NCI-H82 treated with DMSO at 0.1 percent for 48 hours (cell line): Measurements from ENCODE around the gene ITGA3.

Experiments
- DNase-seq: peaks from one replicate; lab custom pipeline; 2025; ENCODE audit not compliant: unreplicated experiment; lab: John Stamatoyannopoulos, UW

Gene ITGA3

DNA sequence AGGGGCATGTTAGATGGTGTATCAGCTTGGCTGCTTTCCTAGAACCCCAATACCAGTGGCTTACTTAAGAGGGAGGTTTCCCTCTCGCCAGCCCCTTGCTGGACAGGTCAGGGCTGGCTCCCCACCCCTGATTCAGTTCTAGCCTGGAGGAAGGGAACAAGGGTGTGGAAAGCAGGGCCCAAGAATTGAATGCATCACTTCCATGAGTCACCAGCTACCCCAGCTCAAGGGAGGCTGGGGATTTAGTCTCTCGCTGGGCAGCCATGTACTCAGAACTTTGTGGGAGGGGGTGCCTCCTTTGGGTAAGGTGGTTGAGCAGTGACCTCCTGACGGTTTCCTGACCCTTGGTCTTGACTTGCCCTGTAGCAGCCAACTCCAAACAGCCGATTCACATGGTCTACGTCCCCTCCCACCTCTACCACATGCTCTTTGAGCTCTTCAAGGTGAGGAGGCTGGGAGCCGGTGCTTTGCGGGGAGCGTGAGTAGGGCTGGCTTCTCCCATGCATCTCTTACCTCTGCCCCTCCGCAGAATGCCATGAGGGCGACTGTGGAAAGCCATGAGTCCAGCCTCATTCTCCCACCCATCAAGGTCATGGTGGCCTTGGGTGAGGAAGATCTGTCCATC is 52.0 kb downstream of the ITGA3 start:
- no peak for DNase-seq

DNA sequence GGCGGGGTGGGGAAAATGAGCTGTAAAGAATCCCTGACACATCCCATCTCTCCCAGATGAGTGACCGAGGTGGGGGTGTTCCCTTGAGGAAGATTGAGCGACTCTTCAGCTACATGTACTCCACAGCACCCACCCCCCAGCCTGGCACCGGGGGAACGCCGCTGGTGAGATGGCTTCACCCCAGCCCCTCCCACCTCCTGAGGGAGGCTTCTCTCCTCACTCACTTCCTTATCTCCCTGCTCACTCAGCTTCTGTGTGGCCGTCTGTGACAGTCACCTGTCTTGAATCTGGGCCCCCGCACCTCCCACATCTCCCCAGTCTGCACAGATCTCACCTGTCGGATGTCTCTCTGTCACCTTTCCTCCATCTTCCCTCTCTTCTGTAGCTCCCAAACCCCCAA is 52.6 kb downstream of the ITGA3 start:
- no peak for DNase-seq

DNA sequence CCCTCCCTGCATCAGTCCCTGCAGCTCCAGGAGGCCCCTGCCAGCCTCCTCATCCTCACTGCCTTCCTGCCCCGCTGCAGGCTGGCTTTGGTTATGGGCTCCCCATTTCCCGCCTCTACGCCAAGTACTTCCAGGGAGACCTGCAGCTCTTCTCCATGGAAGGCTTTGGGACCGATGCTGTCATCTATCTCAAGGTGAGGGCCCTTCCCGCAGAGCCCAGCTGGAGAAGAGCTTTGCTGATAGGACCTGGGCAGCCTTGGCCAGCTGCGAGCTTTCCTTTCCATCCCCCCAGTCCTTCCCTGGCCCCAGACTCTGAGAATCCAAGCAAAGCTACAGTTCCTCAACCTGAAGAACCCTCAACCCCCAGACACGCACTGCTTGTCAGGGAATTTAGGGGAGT is 53.3 kb downstream of the ITGA3 start:
- no peak for DNase-seq

DNA sequence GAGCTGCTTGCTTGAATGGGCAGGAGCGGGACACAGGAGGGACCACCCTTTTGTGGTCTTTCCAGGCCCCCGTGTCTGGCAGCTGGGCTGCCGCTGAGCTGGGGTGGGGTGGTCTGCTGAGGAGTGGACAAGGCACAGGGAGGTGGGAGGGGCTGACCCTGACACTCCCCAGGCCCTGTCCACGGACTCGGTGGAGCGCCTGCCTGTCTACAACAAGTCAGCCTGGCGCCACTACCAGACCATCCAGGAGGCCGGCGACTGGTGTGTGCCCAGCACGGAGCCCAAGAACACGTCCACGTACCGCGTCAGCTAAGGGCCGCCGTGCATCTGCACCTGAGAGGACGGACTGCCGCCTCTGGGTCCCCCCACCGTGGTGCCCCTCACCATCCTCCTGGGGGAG is 53.9 kb downstream of the ITGA3 start:
- no peak for DNase-seq

DNA sequence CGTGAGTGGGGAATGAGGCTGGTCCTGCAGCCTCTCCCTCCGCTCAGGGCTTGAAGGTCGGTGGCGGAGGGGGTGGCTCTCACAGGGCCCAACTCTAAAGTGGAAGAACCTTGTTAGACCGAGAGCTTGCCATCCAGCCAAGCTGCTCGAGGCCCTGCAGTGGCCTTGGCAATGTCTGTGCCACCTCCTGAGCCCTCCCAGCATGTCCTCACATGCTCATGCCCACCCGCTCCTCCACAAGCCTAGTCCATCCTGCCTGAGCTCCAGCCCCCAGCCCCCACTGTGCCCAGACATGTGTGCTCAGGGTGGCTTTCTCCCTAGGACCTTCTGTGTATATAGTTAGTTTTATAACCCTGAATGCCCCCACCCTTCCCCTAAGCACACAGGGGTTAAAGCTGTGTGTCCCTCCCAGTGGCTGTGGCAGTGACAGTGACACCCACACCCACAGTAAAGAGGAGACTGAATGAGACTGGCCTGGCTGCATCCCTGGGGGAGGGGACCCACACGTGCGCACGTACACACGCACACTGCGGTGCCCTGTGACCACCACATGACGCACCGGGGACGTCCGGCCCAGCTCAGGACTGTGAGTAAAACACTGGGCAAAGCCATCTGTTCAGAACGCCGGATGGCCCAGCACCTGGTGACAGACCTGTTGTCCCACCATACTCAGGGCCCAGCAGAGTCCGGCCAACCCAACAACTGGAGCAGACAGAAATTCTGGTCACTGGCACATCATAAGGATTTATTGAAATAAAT is 54.9 kb downstream of the ITGA3 start:
- DNase-seq, result no peak

DNA sequence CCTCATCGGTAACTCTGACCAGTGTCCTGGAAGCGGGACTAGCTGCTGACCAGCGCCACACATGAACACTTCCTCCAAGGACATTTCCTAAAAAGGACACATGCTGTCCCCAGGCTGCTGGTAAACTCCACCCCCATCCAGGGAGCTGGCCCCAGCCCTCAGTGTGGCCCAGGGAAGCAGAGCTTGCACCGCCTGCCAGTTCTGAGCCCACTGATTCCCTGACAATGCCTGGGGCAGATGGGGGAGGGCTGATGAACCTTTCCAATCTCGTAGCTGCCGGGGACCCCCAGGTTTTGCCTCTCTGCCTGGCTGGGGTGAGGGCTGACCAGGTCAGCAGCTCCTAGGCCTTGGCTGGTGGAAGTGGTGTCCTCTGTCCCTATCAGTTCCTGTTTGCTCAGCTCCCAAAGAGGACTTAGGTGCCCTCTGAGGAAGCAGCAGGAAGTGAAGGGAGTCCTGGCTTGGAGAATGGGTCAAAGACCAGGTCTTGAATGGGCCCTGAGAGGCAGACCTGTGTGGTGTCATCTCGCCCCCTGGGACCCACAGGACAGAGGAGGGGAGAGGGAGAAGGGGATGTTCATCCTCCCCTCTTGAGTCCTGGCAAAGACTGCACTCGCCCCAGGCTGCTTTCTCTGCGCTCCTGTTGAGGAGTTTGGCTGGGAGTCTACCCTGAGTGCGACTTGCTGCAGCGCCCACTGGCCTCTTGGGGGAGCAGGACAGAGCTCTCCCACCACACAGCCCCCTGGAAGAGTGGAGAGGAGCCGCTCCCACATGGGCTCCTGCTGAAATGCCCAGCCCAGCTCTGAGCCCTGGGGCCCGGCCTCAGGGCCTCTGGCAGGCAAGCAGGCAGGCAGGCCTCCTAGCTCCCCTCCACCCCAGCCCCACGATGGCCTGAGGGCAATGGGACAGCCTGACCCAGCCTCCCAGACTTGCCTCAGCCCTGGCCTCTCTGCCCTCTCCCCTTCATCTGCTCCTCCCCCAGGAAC is 56.1 kb downstream of the ITGA3 start:
- DNase-seq, result no peak

DNA sequence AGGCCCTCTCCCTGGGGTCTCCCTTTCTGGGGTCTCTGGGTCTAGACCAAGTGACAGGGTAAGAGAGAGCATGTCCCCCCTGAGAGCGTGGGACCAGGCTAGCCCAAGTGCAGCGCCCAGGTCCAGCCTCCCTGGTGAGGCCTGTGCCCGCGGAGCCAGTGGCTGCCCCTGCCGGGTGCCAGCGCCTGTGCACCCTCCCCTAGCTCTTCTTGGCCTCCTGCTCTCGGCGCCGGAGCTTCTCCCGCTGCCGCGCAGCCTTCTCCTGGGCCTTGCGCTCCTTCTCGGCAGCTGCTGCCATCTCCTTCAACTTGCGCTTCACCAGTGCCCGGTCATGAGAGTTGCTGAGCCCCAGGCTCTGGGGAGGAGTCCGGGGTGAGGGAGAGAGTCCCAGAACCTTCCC is 56.8 kb downstream of the ITGA3 start:
- DNase-seq, result no peak

DNA sequence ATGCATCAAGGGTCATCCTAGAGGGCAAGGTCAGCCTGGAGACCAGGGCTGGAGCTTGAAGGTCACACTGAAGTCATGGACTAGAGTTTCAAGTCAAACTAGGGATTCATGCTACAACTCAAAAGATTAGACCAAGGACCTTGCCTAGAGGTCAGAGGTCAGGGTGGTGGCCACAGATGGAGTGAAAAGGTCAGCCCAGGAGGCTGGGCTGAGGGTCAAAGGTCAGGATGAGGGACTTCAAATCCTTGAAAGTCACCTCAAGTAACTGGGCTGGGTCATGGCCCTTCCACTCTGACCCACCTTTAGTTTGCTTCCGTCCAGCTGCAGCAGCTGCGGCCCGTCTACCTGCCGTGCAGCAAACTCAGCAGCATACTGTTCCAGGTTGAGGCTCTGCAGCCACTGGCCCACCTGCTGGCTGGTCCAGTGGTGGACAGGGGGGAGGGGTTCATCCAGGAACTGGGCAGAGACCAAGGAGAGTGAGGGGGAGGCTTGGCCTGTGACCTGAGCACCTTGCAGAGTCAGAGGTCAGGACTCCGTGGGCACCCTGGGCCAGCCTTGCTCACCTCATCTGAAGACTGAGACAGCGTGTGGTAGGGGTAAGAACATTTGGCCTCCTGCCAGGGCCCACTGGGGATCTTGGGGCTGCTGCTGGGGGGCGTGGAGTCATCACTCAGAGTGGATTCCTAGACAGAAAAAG is 57.9 kb downstream of the ITGA3 start:
- no peak for DNase-seq

DNA sequence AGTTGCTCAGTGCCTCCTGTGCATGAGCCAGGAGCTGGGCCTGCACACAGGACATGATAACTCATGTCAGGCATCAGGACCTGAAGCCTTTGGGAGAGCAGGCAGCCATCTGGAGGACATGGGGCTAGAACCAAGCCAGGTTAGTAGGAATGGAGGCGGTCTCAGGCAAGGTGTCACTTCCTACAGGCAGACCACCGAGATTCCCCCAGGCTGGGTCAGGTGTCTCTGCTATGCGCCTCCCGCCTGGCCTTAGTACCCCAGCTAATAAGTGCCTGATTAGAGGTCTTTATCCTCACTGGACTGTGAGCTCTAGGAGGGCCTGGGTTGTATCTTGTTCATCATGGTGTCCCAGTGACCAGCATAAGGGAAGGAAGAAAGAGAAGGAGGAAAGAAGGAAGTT is 58.5 kb downstream of the ITGA3 start:
- DNase-seq, result no peak

DNA sequence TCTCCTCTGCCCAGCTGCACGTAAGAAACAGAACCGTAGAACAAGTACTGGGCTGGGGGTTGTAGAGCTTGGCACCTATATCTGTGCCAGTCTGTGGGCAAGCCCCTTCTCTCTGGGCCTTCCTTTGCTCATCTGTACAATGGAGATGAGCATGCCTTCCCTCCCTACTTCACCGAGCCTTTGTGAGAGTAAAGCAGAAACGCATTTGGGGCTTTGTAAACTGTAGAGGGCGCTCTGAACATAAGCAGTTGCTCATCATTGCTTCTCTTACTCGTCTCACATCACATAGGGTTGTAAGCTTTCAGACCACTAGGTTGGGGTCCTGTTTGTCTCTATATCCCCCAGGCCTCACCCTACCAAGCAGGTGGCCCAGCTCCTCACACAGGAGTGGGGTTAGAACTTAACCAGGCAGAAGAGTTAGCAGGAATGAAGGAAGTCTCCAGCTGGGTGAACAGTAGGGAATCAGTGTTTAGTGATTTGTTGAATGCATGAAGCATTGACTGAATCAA is 59.0 kb downstream of the ITGA3 start:
- peak; percentile 68 for DNase-seq

DNA sequence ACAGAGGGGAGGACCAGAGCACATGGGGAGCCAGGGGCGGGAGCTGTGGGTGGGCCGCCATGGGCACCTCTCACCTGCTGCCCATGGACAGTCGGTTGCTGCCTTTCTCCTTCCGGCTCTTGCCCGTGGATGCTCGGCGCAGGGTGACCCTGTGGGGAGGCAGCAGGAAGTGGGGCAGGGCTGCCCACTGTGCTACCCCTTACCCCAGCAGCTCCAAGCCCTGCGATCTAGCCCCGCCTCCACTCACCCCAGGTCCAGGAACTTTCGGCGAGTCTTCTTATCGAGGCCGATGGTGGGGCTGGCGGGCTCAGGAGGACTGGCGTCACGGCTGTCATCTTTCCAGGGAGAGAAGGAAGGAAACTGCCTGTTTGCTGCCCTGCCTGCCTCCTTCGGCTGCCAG is 59.8 kb downstream of the ITGA3 start:
- no peak for DNase-seq

DNA sequence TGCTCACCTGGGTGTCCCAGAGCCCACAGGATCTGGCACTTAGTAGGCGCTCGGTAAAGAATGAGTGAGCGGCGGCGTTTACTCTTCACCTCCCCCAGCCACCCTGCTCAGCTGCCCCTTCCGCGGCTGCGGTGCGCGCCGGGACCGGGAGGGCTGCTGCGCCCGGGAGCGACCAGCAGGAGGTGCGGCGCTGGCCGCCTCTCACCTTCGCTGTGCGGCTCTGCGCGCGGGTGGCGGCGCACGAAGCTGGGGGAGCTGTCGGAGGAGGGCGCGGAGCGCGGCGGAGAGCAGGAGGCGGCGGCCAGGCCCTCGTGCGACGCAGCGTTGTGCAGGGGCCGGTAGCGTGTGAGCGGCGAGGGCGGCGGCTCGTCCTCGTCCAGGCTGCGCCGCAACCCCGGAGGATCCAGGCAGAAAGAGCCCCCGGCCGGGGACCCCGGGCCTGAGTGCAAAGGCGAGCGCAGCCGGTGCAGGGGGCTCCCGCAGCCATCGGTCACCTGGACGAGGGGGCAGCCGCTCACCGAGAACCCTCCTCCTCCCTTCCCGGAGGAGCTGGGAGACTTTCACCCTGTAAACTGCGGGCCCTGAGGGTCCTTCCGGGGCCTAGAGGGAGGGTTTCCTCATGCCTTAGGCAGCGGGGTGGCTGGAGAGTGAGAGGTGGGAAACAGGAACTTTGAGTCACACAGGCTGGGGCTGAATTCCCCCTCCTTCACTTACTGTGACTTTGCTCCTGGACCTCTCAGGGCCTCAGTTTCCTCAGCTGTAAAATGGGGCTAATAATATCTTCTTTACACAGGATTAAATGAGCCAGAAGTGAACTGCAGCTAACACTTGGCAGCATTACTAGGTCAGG is 61.5 kb downstream of the ITGA3 start:
- DNase-seq, result no peak

DNA sequence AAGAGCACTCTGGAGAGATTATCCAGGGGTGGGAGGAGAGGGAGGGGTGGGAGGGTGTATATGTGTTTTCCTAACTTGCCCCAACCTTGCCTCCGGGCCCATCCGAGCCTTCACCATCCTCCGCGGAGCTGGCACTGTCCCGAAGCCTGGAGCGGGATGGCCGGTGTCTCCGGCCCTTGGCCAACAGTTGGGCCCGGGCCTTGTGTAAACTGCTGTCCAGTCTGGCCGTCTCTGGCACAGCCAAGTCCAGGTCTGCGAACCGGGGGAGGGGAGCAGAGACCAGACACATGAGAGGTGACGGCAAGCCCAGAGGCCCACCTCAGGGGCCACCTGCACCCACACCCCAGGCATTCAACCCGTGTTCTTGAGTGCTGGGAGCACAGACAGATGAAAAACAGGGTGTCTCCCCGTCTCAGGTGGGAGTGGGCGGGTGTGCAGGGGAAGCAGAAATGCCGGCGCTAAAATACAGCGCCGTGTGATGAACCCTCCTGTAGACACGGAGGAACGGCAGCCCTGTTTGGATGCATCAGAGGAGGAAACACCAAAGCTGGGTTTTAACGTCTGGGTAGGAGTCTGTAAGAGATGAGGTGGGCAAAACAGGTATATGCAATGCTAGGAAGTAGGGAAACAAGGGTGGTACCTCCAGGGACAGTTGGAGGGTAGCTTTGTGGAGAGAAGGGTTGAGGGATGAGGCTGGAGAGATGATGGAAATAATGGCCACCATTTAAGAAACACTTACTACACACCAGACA is 62.3 kb downstream of the ITGA3 start:
- no peak for DNase-seq

DNA sequence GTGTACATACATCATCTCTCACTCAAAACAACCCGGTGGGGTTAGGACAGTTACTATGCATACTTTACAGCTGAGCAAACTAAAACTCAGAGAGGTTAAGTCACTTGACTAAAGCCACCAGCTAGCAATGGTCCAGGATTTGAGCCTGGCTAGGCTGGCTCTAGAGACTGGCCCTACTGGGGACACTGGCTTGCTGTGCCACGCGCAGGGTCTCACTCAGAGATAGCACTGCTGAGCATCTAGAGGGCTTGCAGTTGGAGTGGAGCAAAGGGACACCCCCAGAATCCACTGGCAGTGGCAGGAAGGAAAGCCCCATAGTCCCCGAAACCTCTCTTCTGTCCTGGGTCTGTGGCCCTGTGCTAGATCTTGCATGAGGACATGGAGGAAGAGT is 62.9 kb downstream of the ITGA3 start:
- no peak for DNase-seq

DNA sequence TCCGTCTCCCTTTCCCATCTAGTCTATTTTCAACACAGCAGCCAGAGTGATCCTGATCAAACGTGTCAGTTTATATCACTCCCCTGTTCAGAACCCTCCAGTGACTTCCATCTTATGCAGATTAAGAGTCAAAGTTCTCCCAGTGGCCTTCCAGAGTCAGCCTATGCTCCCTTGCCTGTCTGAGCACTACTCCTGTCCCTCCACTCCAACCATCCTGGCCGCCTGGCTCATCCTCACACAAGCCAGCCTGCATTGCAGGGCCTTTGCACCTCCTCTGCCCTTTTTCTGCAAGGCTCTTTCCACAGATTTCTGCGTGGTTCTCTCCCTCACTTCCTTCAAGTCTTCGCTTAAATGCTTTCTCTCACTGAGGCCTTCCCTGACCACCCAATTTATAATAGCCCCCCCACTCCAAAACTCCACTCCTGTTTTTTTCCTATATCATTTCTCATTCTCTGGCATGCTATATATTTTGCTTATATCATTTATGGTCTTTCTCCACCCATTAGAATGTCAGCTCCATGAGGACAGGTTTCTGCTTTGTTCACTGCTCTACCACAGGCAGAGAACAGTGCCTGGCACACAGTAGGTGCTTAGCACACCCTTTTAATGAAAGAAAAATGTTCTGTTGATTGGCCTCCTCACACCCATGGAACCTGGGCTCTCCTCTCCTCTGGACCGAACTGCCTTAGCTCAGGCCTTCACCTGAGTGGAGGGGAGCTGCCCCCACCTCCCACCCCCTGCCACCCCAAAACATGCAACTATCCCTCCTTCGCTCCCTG is 64.8 kb downstream of the ITGA3 start:
- DNase-seq, result no peak

DNA sequence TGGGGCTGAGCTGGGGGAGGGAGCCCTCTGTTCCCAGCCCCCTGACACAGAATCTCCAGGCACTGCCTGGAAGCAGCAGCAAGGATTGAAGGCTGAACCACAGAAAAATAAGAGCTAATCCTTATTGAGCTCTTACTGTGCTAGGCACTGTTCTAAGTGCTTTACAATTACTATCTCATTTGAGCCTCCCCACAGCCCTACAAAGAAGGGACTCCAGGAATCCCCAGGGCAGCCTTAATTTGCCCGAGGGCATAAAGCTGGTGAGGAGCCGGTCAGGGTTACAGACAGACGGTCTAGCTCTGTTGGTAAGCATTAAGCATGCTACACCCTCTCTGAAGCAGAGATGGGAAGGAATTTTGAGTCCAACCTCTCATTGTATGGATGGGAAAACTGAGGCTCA is 67.0 kb downstream of the ITGA3 start:
- DNase-seq, result no peak

DNA sequence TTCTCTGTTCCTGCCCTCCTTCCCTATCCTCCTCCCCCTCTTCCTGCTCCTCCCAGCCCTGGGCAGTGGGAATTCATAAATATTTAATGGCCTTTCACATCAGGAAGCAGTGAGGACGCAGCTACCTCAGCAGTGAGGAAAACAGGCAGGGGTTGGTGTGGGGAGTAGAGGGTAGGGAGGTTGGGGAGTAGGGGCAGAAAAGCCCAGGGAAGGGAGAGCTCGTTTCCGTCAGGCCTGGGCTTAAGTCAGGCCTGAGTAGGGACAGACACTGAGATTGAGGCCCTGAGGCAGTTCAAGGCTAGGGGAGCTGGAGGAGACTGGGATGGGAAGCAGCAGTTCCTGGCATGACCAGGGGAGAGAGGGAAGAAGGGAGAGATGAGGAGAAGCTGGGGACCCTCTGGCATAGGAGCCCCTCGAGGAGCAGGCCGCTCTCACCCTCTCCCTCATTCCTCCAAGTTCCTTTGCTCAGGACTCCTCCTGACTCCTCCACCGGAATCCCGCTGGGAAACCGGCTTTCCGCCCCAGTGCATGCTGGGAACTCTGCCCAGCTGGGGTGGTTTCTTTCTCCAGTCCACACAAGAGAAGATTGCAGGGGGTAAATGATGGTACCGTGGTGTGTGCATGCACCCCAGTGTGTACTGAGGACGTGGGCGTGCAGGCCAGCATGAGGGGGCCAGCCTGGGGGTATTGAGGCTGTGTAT is 67.9 kb downstream of the ITGA3 start:
- no peak for DNase-seq

DNA sequence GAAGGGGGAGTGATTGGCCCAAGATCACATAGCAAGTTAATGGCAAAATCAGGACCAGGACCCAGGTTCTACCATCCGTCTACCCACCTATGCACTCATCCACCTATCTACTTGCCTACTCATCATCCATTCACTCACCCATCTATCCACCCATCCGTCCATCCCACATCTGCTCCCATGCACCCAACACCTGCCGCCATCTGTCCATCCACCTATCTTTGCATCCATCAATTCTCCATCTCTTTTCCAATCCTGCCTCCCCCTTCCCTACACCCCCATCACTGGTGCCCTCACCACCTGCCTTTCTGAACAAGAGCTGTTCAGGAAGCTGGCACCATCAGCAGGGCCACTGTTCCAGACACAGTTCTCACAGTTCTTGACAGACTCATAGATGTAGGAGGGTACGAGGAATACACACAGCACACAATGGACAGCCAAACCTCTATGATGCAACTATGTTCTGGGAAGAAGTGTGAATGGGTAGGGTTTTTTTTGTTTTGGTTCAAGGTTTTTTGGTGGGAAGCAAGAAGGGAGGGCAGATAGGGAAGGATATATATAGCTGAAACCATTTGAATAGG is 69.6 kb downstream of the ITGA3 start:
- DNase-seq, result no peak
